Testis (tissue), 3 donors: Measurements from ENCODE around the gene NAT16. TPM values are rescaled to one million over a fixed set of nuclear protein-coding genes. Genes with fewer than 3 reads are reported as not detected.

Experiments
- DNase-seq: peaks from one replicate; pipeline ENCODE4 v3.0.0-alpha.2; 2019
- H3K27ac ChIP-seq, 2 donors: fragments of 200-600 bp; sonication (generic); one replicate each; pipeline ENCODE4 v1.5.1; 2019
- H3K27me3 ChIP-seq: fragments of 200-600 bp; sonication (generic); one replicate; pipeline ENCODE4 v1.5.1; 2019
- H3K36me3 ChIP-seq: fragments of 200-600 bp; sonication (generic); one replicate; pipeline ENCODE4 v1.5.1; 2017; ENCODE audit warnings: low read depth; ENCODE audit errors: missing control alignments
- H3K4me1 ChIP-seq: fragments of 200-600 bp; sonication (generic); one replicate; pipeline ENCODE4 v1.5.1; 2019
- H3K4me3 ChIP-seq, 2 donors: fragments of 200-600 bp; sonication (generic); one replicate each; pipeline ENCODE4 v1.5.1; 2017 to 2019
- H3K9me3 ChIP-seq: fragments of 200-600 bp; sonication (generic); one replicate; pipeline ENCODE4 v1.5.1; 2017
- CTCF ChIP-seq, 3 experiments: fragments of 450-650 bp in 2 of 3; fragments of 200-600 bp in 1 of 3; sonication (generic) in 1 of 3; IDR thresholded peaks; one replicate each; pipeline ENCODE4 v1.5.1; 2016 to 2019; ENCODE audit warnings: antibody characterized with exemption in 3 of 3, mild to moderate bottlenecking in 2 of 3, moderate library complexity in 1 of 3
- POLR2A ChIP-seq: fragments of 450-650 bp; IDR thresholded peaks from one replicate; pipeline ENCODE4 v1.6.1; 2017; ENCODE audit warnings: antibody characterized with exemption, mild to moderate bottlenecking, moderate library complexity
- WGBS, 2 donors: methylation state at CpG; one replicate each; pipeline ENCODE4 v1.1.5; 2018; 5-methylcytosine and 5-hydroxymethylcytosine counted together
- intact Hi-C: fragments of 100-400 bp; cut with DNase I; formaldehyde crosslinking; loops from one replicate; pipeline ENCODE4 v1.15.1; 2023; ENCODE audit warnings: low total_unique reads
- polyA plus RNA-seq: library from polyadenylated mRNA; stranded (reverse); fragments of 350-450 nt; fragmentation: Illumina TruSeq; extraction: RNeasy Lipid Tissue Mini Kit (QIAGEN cat#74804); gene quantifications from one replicate; pipeline ENCODE4 v1.2.3, GENCODE V29; 2014; ENCODE audit warnings: low read depth, low replicate concordance; ENCODE audit not compliant: insufficient read depth
- total RNA-seq, 2 donors: library from RNA; depleted of rRNA; stranded (reverse); fragments of >200 nt; gene quantifications; one replicate each; pipeline ENCODE4 v1.2.3, GENCODE V29; 2016

Gene NAT16
- total and polyA plus RNA-seq, 3 donors from 2014 or later, result 0.26 to 0.50 (median 0.31) TPM

DNA sequence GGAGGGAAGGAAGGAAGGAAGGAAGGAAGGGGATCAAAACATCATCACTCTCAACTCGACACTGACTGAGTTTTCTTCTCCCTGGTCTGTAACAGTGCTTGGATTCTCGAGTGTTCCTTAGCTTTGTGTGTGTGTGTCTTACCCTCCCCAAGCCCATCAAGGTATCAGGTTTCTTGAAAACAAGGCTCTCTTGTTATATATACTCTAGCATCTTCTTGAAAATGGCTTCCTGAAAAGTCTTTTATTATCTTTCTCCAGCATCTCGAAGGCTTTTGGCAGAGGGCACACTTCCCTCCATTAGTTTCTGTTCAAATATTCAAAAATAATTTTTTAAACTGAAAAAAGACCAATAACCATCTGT is 39.8 kb downstream of the NAT16 start:
- intact Hi-C loops, result no loop called here
- Histone ChIP-seq H3K4me3 (no peak overlapping the region), H3K27me3 (no peaks in the 10 kb centered on the region), H3K9me3 (no peaks in the 10 kb centered on the region), H3K4me1 (no peaks in the 10 kb centered on the region), H3K36me3 (no peaks in the 10 kb centered on the region), H3K27ac (no peak overlapping the region)
- DNase-seq, result no peak
- whole genome bisulfite sequencing, 2 donors, result 40 to 42% methylated on average over 3 of the region's 3 CpGs
- TF ChIP-seq CTCF (IDR thresholded peaks at IDR 0.05) (no peak), POLR2A (no peak)

GRCh38 chr7:101138213-101138870 is 41.8 kb downstream of the NAT16 start:
- Histone ChIP-seq H3K9me3 (no peaks in the 10 kb centered on the region), H3K27ac (peak overlapping the region in 1 of 2 donors; percentile 53), H3K4me3 (no peak overlapping the region), H3K36me3 (no peaks in the 10 kb centered on the region), H3K4me1 (no peaks in the 10 kb centered on the region), H3K27me3 (no peaks in the 10 kb centered on the region)
- intact Hi-C loops, result no loop called here
- DNase-seq, result peak; percentile 57
- no peak for TF ChIP-seq POLR2A
- TF ChIP-seq CTCF (IDR thresholded peaks at IDR 0.05), result peak; percentile 61 to 85 (median 73)
- 31 to 34% methylated on average over 16 of the region's 16 CpGs for WGBS, 2 donors

DNA sequence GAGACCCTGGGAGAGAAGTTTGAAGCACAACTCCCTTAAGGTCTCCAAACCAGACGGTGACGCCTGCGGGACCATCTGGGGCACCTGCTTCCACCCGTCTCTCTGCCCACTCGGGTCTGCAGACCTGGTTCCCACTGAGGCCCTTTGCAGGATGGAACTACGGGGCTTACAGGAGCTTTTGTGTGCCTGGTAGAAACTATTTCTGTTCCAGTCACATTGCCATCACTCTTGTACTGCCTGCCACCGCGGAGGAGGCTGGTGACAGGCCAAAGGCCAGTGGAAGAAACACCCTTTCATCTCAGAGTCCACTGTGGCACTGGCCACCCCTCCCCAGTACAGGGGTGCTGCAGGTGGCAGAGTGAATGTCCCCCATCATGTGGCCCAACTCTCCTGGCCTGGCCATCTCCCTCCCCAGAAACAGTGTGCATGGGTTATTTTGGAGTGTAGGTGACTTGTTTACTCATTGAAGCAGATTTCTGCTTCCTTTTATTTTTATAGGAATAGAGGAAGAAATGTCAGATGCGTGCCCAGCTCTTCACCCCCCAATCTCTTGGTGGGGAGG is 42.4 kb downstream of the NAT16 start:
- WGBS, 2 donors, result 73 to 84% methylated on average over 9 of the region's 9 CpGs
- no peaks in the 10 kb centered on the region for H3K27me3 ChIP-seq
- no peak for DNase-seq

DNA sequence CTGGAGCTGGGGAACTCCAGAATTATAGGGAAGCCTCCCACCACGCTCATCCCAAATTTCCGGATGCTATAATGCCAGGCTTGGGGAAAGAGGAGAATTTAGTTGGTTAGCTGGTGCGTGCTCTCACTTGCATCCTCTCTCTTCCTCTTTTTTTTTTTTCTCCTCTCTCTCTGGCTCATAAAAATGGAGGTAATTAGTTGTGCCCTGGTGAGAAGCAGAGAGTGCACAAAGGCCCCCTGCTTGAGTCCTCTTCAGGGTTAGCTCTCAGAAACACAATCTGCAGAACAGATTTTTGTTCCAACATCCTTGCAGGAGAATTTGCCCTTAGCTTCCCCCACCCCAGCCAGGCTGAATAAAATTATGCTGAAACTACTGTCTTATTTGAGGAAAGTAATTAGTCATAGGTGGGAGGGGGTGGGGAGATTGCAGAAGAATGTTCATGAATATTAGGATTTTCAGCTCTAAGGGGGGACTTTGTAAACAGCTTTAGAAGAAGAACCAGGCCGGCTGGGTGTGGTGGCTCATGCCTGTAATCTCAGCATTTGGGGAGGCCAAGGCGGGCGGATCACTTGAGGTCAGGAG is 45.6 kb downstream of the NAT16 start:
- TF ChIP-seq CTCF (IDR thresholded peaks at IDR 0.05) (no peak), POLR2A (no peak)
- Histone ChIP-seq H3K36me3 (no peaks in the 10 kb centered on the region), H3K4me3 (no peak overlapping the region), H3K27ac (no peak overlapping the region), H3K9me3 (no peaks in the 10 kb centered on the region), H3K4me1 (no peaks in the 10 kb centered on the region), H3K27me3 (no peaks in the 10 kb centered on the region)
- intact Hi-C loops, result no loop called here
- 84 to 90% methylated on average over 6 of the region's 6 CpGs for WGBS, 2 donors
- DNase-seq, result no peak

More for the DNA sequence above, 42.4 kb downstream of the NAT16 start:
- no peaks in the 10 kb centered on the region for H3K4me1 ChIP-seq
- H3K4me3 ChIP-seq, result no peak overlapping the region
- intact Hi-C loops, result no loop called here
- no peaks in the 10 kb centered on the region for H3K9me3 ChIP-seq
- TF ChIP-seq CTCF (IDR thresholded peaks at IDR 0.05), result no peak
- TF ChIP-seq POLR2A, result no peak
- H3K27ac ChIP-seq, result peak overlapping the region in 1 of 2 donors; percentile 53
- H3K36me3 ChIP-seq, result no peaks in the 10 kb centered on the region
